Measurements from ENCODE around the gene NNMT.
A peak's percentile ranks its signal among the peaks of the same experiment; 100 is the strongest.

The NNMT gene

GRCh38 chr11:114263513-114264170, 32.6 kb upstream of the NNMT start:
- DNase-seq: no peak

DNA sequence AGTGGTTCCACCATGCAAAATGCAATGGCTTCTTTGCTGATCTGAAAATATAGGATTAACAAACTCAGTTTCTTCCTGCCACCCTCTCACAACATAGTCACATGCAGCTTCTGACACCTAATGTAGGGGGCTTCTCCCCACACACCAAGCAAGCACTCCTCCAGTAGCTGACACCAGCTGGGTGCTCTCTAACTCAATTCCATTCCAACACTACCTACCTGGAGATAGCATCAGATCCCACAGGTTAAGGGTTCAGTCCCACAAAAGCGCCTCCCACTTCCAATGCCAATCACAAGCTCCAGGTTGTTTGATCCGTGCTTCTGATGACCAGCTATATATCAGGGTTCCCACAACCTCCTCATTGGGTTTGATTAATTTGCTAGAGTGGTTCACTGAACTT, 31.8 kb upstream of the NNMT start:
- no peak for DNase-seq

GRCh38 chr11:114265122-114265878, 30.9 kb upstream of the NNMT start:
- no peak for DNase-seq

DNA sequence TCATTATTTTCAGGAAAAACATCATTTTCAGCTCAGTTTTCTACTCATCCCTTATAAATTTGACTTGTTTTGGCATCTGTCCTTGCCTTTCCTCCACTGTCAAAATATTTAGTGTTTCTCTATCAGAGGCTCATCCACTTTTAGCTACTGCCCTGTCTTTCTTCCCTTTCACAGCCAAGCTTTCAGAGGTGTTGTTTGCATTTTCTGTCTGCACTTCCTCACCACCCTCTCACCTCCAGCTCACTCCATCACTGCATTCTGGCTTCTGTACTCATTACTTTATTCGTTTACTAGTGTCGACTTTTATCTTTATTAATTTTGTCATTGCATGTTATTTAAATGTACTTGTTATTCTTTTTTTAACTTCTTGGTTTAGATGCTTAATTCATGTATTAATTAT, 26.7 kb upstream of the NNMT start:
- DNase-seq: no peak

GRCh38 chr11:114270531-114271270, 25.5 kb upstream of the NNMT start:
- no peak for DNase-seq

- no peak for DNase-seq
These were observed 24.9 kb upstream of the NNMT start for GRCh38 chr11:114271316-114271715.

GRCh38 chr11:114272311-114272710, 23.9 kb upstream of the NNMT start:
- DNase-seq: no peak

- DNase-seq: no peak
These were observed 23.1 kb upstream of the NNMT start for GRCh38 chr11:114273071-114273470.

GRCh38 chr11:114273890-114274635, 22.1 kb upstream of the NNMT start:
- no peak for DNase-seq

DNA sequence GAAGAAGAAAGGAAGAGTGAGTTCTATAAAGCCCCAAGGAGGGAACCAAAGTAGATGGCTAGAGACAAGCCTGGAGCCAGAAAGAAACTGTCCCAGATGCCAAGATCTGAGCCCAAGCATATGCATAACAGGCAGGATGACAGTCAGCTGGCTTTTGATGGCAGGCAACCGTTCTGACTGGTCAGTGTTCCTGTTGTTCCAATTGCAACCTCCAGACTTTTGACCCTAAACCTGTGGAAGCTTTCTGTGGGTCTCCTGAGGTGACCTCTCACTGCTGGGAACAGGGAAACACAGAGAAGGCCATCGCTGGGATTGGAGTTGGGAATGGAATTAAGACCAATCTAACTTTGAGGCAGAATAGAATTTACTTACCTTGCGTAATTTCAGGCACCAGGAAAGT, 21.6 kb upstream of the NNMT start:
- DNase-seq: no peak

- DNase-seq: no peak
These were observed 20.9 kb upstream of the NNMT start for GRCh38 chr11:114275280-114275679.

- no peak for DNase-seq
These were observed 20.1 kb upstream of the NNMT start for GRCh38 chr11:114276077-114276476.

- no peak for DNase-seq
These were observed 18.4 kb upstream of the NNMT start for GRCh38 chr11:114277637-114278341.

- DNase-seq: no peak
These were observed 17.7 kb upstream of the NNMT start for GRCh38 chr11:114278342-114279065.

GRCh38 chr11:114279792-114280546, 16.2 kb upstream of the NNMT start:
- peak; percentile 35 for DNase-seq

DNA sequence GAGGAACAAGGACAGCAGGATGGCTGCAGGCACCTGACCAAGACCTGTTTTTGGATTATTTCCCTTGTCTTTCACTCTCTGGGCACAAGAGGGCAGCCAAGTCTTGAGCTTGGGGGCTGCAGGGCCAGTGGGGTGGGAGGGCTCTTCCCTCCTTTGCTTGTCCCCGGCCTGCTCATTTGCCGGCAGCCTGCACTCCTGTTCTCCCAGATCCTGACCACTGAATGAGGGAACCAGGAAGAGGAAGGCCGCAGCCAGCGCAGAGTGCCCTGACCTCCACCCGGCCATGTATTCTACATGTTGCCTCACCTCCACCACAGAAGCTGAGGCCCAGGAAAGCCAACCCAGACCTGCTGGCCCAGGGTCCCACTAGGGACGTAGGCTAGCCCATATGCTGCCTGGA, 15.5 kb upstream of the NNMT start:
- DNase-seq: peak; percentile 87

DNA sequence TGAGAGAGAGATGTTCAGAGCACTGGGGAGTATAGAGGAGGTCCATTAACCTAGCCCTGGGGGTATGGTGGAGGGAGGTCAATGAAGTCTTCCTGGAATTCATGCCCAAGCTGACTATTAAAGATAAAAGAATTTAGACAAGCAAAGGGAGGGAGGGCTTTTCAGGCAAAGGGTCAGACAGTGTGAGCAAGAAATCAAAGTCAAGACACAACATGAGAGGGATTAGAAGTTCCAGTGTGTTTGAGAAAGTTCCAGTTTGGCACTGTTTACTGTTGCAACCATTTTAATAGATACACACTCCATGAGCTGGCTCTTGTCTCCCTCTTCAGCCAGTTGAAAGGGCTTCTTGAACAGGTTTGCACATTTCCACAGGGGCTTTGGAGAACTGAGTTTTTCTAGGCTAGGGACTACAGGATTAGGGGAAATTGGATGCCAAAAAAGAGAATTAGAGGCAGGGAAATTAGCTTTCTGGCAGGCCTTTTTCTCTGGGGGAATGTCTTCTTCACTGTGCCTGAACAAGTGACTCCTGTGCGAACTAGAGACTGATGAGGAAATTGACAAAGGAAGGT, 14.7 kb upstream of the NNMT start:
- DNase-seq: no peak

DNA sequence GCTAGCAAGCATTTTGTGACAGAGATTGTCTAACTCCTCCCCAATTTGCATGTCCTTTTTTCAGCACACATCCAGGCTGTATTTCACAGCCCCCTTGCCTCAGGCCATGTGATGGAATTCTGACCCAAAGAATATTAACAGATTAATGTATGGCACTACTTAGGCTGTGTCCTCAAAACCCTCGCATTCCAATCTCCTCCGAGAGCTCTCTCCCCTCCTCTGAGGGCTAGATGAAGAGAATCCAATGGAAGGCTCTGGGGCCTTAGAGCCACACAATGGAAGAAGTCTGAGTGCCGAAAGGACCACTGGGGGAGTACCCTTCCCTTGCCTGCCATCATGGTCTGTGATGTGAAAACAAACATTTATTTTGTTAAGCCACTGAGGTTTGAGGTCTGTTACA, 13.7 kb upstream of the NNMT start:
- no peak for DNase-seq

GRCh38 chr11:114283422-114283821, 12.8 kb upstream of the NNMT start:
- no peak for DNase-seq

- DNase-seq: no peak
These were observed 12.2 kb upstream of the NNMT start for GRCh38 chr11:114284021-114284420.

DNA sequence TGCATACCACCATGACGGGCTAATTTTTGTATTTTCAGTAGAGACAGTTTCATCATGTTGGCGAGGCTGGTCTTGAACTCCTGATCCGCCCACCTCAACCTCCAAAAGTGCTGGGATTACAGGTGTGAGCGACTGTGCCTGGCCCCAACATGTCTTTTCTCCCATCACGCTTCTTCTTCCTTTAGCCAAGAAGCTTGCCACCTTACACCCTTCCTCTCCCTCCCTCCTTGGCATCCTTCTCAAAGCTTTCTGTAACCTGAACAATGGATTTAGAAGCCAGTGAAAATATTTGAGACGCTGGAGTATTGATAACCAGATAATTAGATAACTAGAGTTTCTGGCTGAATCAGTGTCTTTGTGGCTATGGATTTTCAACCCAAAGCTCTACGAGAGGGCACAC, 11.3 kb upstream of the NNMT start:
- no peak for DNase-seq
